GM18519 (cell line): ENCODE measurements around the gene DHRS4.

Experiments used
- ATAC-seq: cut with Tn5 transposase; IDR thresholded peaks from one replicate; pipeline ENCODE4 v1.9.1; 2021; ENCODE audit warnings: mild to moderate bottlenecking, moderate library complexity; ENCODE audit not compliant: unreplicated experiment, low FRiP score

The DHRS4 gene

GRCh38 chr14:23953464-23954278 is at the start of gene DHRS4:
DHRS4 (plus strand) TSS chr14:23953770; CDS start chr14:23953789, 19 bp downstream.
- ATAC-seq: peak; percentile 68

- ATAC-seq: no peak
Measured at GRCh38 chr14:23910101-23910875, 43.3 kb upstream of the DHRS4 start.

GRCh38 chr14:23910876-23911210 is 42.7 kb upstream of the DHRS4 start:
- ATAC-seq: no peak

- ATAC-seq: no peak
Measured at GRCh38 chr14:23915559-23915958, 38.0 kb upstream of the DHRS4 start.

GRCh38 chr14:23916004-23916403 is 37.6 kb upstream of the DHRS4 start:
- no peak for ATAC-seq

- ATAC-seq: no peak
Measured at GRCh38 chr14:23916446-23916845, 37.1 kb upstream of the DHRS4 start.

- ATAC-seq: no peak
Measured at GRCh38 chr14:23922545-23922944, 31.0 kb upstream of the DHRS4 start.

GRCh38 chr14:23925523-23926075 is 28.0 kb upstream of the DHRS4 start:
- no peak for ATAC-seq

GRCh38 chr14:23926543-23926942 is 27.0 kb upstream of the DHRS4 start:
- ATAC-seq: no peak

- ATAC-seq: no peak
Measured at GRCh38 chr14:23929136-23929535, 24.4 kb upstream of the DHRS4 start.

GRCh38 chr14:23929822-23930294 is 23.7 kb upstream of the DHRS4 start:
- ATAC-seq: no peak

- ATAC-seq: no peak
Measured at GRCh38 chr14:23930742-23931141, 22.8 kb upstream of the DHRS4 start.

GRCh38 chr14:23931721-23932289 is 21.8 kb upstream of the DHRS4 start:
- no peak for ATAC-seq

- ATAC-seq: no peak
Measured at GRCh38 chr14:23932639-23933038, 20.9 kb upstream of the DHRS4 start.

- ATAC-seq: no peak
Measured at GRCh38 chr14:23933108-23933741, 20.3 kb upstream of the DHRS4 start.

GRCh38 chr14:23933742-23934128 is 19.8 kb upstream of the DHRS4 start:
- ATAC-seq: no peak

- ATAC-seq: no peak
Measured at GRCh38 chr14:23935158-23935557, 18.4 kb upstream of the DHRS4 start.

- ATAC-seq: no peak
Measured at GRCh38 chr14:23936084-23936829, 17.3 kb upstream of the DHRS4 start.

GRCh38 chr14:23937203-23937602 is 16.4 kb upstream of the DHRS4 start:
- no peak for ATAC-seq

- ATAC-seq: no peak
Measured at GRCh38 chr14:23938823-23939222, 14.7 kb upstream of the DHRS4 start.
